SW 1271 (cell line): ENCODE data around the gene CAMTA1.

Experiments used
- DNase-seq, 2 experiments: peaks; one replicate each; lab custom pipeline; 2025; lab: John Stamatoyannopoulos, UW

Gene CAMTA1

GRCh38 chr1:7516929-7517328 is 731.7 kb downstream of the CAMTA1 start:
- DNase-seq: no peak

DNA sequence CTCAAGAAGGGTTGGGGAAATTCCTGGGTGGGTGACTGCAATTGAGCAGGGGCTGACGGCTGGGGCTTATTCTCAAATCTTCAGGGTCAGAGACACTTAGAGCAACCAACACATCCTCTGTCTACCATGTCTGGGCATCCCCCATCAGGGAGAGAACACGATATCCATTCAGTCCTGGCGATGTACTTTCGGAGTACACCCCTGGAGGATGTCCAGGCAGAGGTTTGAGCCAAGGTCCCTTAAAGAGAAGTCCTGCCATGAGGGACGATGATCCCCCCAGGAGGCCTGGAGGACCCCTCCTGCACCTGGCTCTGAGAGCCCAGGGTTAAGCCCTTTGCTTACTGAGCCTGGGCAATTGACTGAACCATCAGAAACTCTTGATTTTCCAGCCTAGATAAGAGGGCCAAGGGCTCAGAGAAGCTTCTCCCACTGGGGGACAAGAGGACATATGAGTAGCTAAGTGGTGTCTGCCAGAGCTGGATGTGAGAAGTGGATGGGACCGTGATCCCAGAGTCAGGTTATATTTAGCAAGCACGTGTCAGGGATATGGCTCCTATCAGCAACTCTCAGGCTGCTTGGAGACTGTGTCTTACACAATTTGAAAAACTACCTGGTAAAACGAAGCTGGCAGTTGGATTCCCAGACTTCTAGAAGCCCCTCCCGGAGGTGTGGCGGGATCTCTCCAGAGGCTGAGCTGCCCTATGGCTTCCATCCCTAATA is 732.5 kb downstream of the CAMTA1 start:
- no peak for DNase-seq

DNA sequence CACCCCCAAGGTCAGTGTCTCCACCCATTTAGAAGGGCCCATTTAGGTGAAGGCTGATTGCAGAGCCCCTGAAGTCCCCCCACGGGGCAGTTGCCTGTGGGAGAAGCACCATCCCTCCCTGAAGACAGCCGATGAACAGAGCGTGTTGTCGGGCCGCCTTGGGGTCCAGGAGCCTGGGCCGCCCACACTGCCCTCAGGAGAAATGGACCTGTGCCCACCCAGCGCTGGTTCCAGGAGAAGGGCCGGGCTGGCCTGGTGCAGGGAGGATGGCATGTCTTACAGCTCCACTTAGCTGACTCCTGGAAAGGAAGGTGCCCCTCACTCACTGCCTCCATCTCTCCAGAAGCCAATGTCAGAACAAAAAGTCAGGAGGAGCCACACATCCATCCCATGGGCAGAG is 733.2 kb downstream of the CAMTA1 start:
- no peak for DNase-seq

GRCh38 chr1:7519181-7519860 is 734.1 kb downstream of the CAMTA1 start:
- no peak for DNase-seq

- DNase-seq: no peak
Measured at GRCh38 chr1:7519861-7520395, 734.7 kb downstream of the CAMTA1 start.

- DNase-seq: no peak
Measured at GRCh38 chr1:7520496-7520895, 735.2 kb downstream of the CAMTA1 start.

GRCh38 chr1:7524341-7525337 is 739.4 kb downstream of the CAMTA1 start:
- no peak for DNase-seq

- no peak for DNase-seq
Measured at GRCh38 chr1:7525338-7526063, 740.2 kb downstream of the CAMTA1 start.

DNA sequence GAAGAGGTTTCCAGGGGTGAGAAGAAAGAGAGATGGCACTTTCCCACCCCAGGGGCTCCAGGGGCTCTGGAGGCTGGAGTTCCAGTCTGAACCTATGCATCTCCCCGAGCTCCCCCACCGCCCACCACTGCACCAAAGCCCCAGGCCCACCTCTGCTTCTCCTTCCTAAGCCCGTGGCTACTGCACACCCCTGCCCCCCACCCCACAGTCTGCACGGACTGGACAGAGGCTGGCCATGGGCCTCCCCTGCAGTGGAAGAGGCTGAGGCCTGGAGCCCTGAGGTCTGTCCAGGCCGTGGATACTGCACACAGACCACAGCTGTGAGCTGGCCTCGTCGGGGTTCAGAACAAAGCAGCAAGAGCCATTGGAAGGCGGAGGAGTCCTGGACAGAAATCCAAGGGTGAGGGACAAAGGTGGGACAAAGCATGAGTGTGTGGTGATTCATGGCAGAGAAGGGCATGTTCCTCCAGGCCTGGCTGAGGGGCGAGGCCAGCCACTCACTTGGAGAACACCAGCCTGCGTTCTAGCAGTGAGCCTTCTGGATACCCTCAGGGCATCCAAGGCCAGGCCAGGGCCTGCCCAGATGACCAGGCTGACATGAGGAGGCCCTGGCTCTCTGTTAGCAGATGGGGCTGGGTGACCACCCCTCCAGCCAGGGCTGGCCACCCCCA is 741.1 kb downstream of the CAMTA1 start:
- no peak for DNase-seq

DNA sequence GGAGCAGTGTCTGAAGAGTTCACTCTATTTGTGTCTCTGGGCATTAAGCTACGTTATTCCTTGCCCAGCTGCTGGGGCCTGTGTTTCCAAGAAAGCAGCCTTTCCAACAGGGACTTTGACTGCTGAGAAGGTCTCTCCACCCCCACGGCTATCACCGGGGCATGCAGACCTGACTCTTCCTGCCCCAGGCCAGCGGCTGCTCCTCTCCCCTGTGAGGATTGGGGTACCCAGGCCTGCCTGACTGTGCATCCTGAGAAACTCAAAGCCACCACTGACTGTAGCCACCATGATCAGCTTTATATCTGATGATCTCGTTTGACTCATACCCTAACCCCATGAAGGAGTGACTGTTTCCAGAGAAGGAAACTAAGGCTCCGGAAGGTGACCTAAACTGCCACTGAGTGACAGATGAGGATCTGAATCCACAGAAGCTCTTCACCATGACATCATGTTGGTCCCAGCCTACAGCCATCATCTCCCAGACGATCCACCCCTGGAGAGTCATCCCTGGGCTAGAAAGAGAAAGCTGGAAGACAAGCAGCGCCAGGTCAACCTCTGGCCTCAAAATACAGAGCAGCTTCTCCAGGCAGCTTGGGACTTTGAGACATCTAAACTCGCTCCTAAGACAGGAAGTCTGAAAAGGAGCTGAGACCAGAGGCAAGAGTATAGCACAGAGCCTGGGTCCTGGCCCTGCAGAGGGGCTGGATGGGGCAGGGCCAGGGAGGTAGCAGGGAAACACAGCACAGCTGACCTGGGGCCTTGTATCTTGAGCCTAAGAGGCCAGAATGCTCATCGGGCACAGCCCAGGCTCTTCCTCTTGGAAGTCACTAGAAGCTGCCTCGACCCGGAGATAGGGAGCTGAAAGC is 741.8 kb downstream of the CAMTA1 start:
- DNase-seq: no peak

- DNase-seq: no peak
Measured at GRCh38 chr1:7527733-7528045, 742.4 kb downstream of the CAMTA1 start.

- DNase-seq: no peak
Measured at GRCh38 chr1:7528386-7529198, 743.3 kb downstream of the CAMTA1 start.

- DNase-seq: no peak
Measured at GRCh38 chr1:7529917-7530316, 744.7 kb downstream of the CAMTA1 start.

DNA sequence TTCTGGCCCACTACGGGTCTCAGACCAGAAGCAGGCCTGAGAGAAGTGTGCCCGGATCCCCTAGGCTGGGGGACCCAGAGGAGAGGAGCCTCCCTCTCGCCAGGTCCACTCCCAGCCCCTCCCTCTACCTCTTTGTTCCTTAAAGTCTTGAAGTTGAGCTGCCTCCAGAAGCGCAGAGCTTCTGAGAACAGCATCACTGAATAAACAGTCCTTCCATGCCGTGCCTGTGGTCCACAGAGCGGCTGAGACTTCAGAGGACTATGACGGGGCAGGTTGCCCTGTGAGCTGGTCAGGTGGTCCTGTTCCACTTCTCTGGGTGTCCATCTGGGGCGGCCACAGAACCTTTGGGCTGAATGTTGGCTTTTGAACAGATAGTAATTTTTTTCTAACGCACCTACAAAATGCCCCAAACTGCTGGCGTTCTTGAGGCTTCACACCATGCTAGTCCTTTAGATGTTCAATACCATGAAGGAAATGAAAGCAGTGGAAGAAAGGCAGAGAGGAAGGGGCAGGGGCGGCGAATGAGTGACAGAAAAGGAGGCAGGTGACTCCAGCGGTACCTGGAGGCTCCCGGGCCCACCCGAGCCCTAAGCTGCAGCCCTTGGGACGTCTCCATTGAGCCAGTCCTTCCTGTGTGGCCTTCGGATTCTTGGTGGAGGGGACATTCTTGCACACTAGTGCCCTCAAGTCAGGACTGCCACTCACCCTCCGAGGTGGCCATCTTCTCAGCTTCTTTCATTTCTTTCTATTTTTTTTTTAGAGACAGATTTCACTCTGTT is 746.5 kb downstream of the CAMTA1 start:
- no peak for DNase-seq

DNA sequence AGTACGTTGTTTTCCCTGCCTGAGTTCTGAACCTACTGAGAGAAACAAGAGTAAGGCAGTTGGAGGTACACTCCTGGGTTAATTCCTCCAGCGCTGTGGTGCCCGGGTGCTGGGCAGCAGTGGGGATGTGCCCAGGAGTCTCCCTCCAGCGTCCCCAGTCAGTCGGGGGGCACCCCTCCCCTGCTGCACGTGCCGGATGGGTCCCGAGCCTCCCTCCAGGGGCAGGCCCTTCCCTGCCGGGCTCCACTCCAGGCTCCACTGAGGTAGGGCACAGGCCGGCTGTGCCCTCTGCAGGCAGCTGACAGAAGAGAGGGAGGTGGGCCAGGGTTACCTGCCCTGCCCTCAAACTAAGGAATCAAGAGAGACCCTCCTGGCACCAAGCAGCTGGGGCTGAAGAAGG is 747.8 kb downstream of the CAMTA1 start:
- no peak for DNase-seq

- no peak for DNase-seq
Measured at GRCh38 chr1:7534061-7534825, 749.0 kb downstream of the CAMTA1 start.

DNA sequence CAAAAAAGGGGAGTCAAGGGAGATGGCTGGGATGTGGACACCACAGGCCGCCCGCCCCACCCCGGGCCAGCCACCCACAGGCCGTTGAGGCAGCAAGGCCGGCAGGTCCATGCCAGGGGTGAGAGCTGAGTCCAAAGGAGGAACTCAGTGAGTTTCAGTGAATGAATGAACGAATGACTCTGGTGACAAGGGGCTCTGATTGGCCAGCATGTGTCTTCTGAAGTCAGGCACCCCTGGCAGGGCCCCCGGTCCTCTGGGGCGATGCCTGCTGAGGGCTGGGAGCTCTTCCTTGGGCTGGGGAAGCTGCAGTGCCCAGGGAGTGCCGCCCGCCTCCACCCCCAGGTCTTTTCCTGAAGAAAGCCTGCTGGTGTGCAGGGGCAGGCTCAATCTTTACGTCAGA is 749.8 kb downstream of the CAMTA1 start:
- no peak for DNase-seq
